Kidney (tissue), 14 donors: ENCODE results near the gene PLIN3. TPM values are rescaled to one million over a fixed set of nuclear protein-coding genes. Genes with fewer than 3 reads are reported as not detected.
"Not testable (repeated sequence)": the region's sequence is repeated elsewhere in the genome, so short reads cannot be mapped to it uniquely, and the experiment has no call there.

Experiments
- DNase-seq, 5 donors: peaks; one replicate each; pipeline ENCODE4 v3.0.0-alpha.2; 2013 to 2020
- FAIRE-seq: peaks from 2 replicates; lab custom pipeline; 2012; peaks lifted over from hg19 to GRCh38; lab: Jason Lieb, UNC
- H3K27ac ChIP-seq, 2 donors: one replicate each; pipeline ENCODE4 v1.7.0; 2013; ENCODE audit warnings: low read depth in 2 of 2, low read length in 2 of 2, inconsistent platforms in 1 of 2
- H3K27me3 ChIP-seq: one replicate; pipeline ENCODE4 v1.7.1; 2013; ENCODE audit warnings: low read length, inconsistent platforms; ENCODE audit not compliant: control insufficient read depth, insufficient read depth
- H3K36me3 ChIP-seq, 3 donors: one replicate each; pipeline versions ENCODE4 v1.7.0 to v1.7.1; 2013; ENCODE audit warnings: low read length in 3 of 3, control low read depth in 1 of 3, inconsistent platforms in 1 of 3; ENCODE audit not compliant: insufficient read depth in 3 of 3, control insufficient read depth in 2 of 3
- H3K4me1 ChIP-seq, 3 donors: one replicate each; pipeline versions ENCODE4 v1.7.0 to v1.7.1; 2013; ENCODE audit warnings: low read length in 3 of 3, inconsistent platforms in 1 of 3, low read depth in 1 of 3; ENCODE audit not compliant: control insufficient read depth in 2 of 3, insufficient read depth in 2 of 3
- H3K4me3 ChIP-seq, 3 donors: one replicate each; pipeline versions ENCODE4 v1.7.0 to v1.8.1; 2013; ENCODE audit warnings: low read length in 3 of 3, control low read depth in 1 of 3, inconsistent platforms in 1 of 3
- H3K9ac ChIP-seq, 3 donors: one replicate each; pipeline versions ENCODE4 v1.7.0 to v1.7.1; 2013; ENCODE audit warnings: low read length in 3 of 3, control low read depth in 1 of 3, inconsistent platforms in 1 of 3
- H3K9me3 ChIP-seq, 3 donors: one replicate each; pipeline versions ENCODE4 v1.7.0 to v1.7.1; 2013; ENCODE audit warnings: low read length in 3 of 3, control low read depth in 1 of 3, inconsistent platforms in 1 of 3; ENCODE audit not compliant: control insufficient read depth in 2 of 3, insufficient read depth in 1 of 3
- CTCF ChIP-seq: IDR thresholded peaks from 3 replicates; pipeline ENCODE4 v1.5.1; 2012; ENCODE audit warnings: mild to moderate bottlenecking, moderate library complexity, borderline replicate concordance; ENCODE audit not compliant: insufficient read depth; ENCODE audit errors: extremely low read depth
- intact Hi-C: fragments of 100-400 bp; cut with DNase I; formaldehyde crosslinking; loops from one replicate; pipeline ENCODE4 v1.11.1; 2022
- polyA plus RNA-seq: library from polyadenylated mRNA; stranded (reverse); fragments of 350-450 nt; fragmentation: Illumina TruSeq; extraction: RNeasy Lipid Tissue Mini Kit (QIAGEN cat#74804); gene quantifications from one replicate; pipeline ENCODE4 v1.2.3, GENCODE V29; 2014; ENCODE audit warnings: low read depth, low replicate concordance; ENCODE audit not compliant: insufficient read depth
- total RNA-seq: library from RNA; stranded (reverse); fragmentation: NEBNext Ultra II Directional; extraction: Animal tissue kit (Norgen Biotek cat#: 25700); gene quantifications from one replicate; pipeline ENCODE4 v1.2.1, GENCODE V29; 2021
- donor health status: control.
- donor health status: control.
- donor health status: control.
- donor health status: control.
- donor health status: control.
- donor health status: DM: yes; HTN: yes; CAD: no.
- donor health status: Normal renal cell carcinoma (clear cell type).

The PLIN3 gene
- total and polyA plus RNA-seq, 2 donors from 2014 or later: 30.5 to 60.0 TPM

- Histone ChIP-seq H3K27ac (no peak overlapping the region), H3K27me3 (no peaks in the 10 kb centered on the region), H3K9me3 (no peaks in the 10 kb centered on the region), H3K4me1 (no peaks in the 10 kb centered on the region), H3K9ac (no peak overlapping the region), H3K36me3 (no peaks in the 10 kb centered on the region), H3K4me3 (no peak overlapping the region)
- intact Hi-C loops: no loop called here
- no peak for TF ChIP-seq CTCF
- FAIRE-seq (no peak), DNase-seq (peak in 4 of 5 donors; percentile 16 to 41 (median 34))
These were observed 29.7 kb upstream of the PLIN3 start for GRCh38 chr19:4897146-4897545.

- H3K4me3 ChIP-seq: no peak overlapping the region
- no peak for FAIRE-seq
- H3K36me3 ChIP-seq: no peaks in the 10 kb centered on the region
These were observed 28.9 kb upstream of the PLIN3 start for GRCh38 chr19:4896372-4896771.

GRCh38 chr19:4892962-4893361 lies 25.5 kb upstream of the PLIN3 start:
- FAIRE-seq, H3K4me1 ChIP-seq, H3K9ac ChIP-seq, H3K4me3 ChIP-seq, H3K9me3 ChIP-seq, intact Hi-C loops, H3K36me3 ChIP-seq, H3K27me3 ChIP-seq, DNase-seq, H3K27ac ChIP-seq: not testable (repeated sequence)

More at GRCh38 chr19:4896372-4896771, 28.9 kb upstream of the PLIN3 start:
- no peak for TF ChIP-seq CTCF
- DNase-seq: peak in 1 of 5 donors; percentile 76
- H3K27ac ChIP-seq: no peak overlapping the region
- H3K27me3 ChIP-seq: no peaks in the 10 kb centered on the region
- intact Hi-C loops: no loop called here
- no peaks in the 10 kb centered on the region for H3K4me1 ChIP-seq
- no peaks in the 10 kb centered on the region for H3K9me3 ChIP-seq
- no peak overlapping the region for H3K9ac ChIP-seq

- TF ChIP-seq CTCF: no peak
- FAIRE-seq (no peak), DNase-seq (no peak)
- no peak overlapping the region for H3K9ac ChIP-seq
- intact Hi-C loops: no loop called here
- H3K4me1 ChIP-seq: no peaks in the 10 kb centered on the region
- H3K27ac ChIP-seq: no peak overlapping the region
- no peaks in the 10 kb centered on the region for H3K9me3 ChIP-seq
- no peaks in the 10 kb centered on the region for H3K36me3 ChIP-seq
- no peak overlapping the region for H3K4me3 ChIP-seq
- H3K27me3 ChIP-seq: no peaks in the 10 kb centered on the region
These were observed 23.6 kb upstream of the PLIN3 start for GRCh38 chr19:4891066-4891465.
